ENCODE data around the gene MPPE1.
A peak's percentile ranks its signal among the peaks of the same experiment; 100 is the strongest.
"Not testable (repeated sequence)": the region's sequence is repeated elsewhere in the genome, so short reads cannot be mapped to it uniquely, and the experiment has no call there.

Gene MPPE1

GRCh38 chr18:11937874-11938478 lies 29.9 kb upstream of the MPPE1 start:
- Histone ChIP-seq H3K4me1 (peaks cover 0 to 19% (median 7%) of the 10 kb centered on the region in 10 experiments; a peak in 8 of 20 replicates), H3K4me2 (no peak overlapping the region), H3K4me3 (no peak overlapping the region), H3K27ac (no peak overlapping the region), H3K9ac (no peak overlapping the region), H4K20me1 (no peaks in the 10 kb centered on the region), H3K36me3 (no peaks in the 10 kb centered on the region), H3K27me3 (no peaks in the 10 kb centered on the region), H3K9me3 (replicated peaks in 1 of 11) (no peaks in the 10 kb centered on the region)
- TF ChIP-seq Cebpa-rat (IDR thresholded peaks at IDR 0.05) = no peak

- Histone ChIP-seq H3K36me3 (no peaks in the 10 kb centered on the region), H3K4me1 (peaks cover 0 to 21% (median 7%) of the 10 kb centered on the region in 10 experiments; a peak in 11 of 20 replicates), H3K9me3 (replicated peaks in 1 of 11) (no peaks in the 10 kb centered on the region), H3K4me3 (no peak overlapping the region), H3K27me3 (no peaks in the 10 kb centered on the region), H3K9ac (no peak overlapping the region), H3K4me2 (no peak overlapping the region), H3K27ac (no peak overlapping the region), H4K20me1 (no peaks in the 10 kb centered on the region)
- TF ChIP-seq Cebpa-rat (IDR thresholded peaks at IDR 0.05) = no peak
Observed at GRCh38 chr18:11932393-11932792, 24.3 kb upstream of the MPPE1 start.

DNA sequence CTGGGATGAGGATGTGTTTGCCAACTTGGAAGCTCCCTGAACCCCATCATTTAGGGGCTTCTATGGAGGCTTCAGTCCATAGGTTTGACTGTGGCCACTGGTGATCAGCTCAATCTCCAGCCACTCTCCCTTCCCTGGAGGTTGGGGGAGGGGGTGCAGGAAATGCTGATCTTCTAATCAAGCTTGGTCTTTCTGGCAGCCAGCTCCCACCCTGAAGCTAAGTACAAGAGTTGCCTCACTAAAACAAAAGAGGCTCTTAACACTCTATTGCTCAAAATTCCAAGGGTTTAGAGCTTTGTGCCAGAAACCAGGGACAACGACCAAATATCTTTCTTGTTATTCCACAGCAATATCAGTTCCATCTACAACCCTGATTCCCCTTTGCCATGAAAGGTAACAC lies 19.4 kb upstream of the MPPE1 start:
- TF ChIP-seq Cebpa-rat (IDR thresholded peaks at IDR 0.05) = no peak
- H4K20me1 ChIP-seq = no peaks in the 10 kb centered on the region
- no peak overlapping the region for H3K4me3 ChIP-seq
- no peak overlapping the region for H3K9ac ChIP-seq
- no peaks in the 10 kb centered on the region for H3K9me3 ChIP-seq (replicated peaks in 1 of 11)
- no peaks in the 10 kb centered on the region for H3K36me3 ChIP-seq
- peak overlapping the region in 2 of 11 experiments; percentile 5 to 8; a peak in 2 of 22 replicates for H3K4me2 ChIP-seq
- H3K4me1 ChIP-seq = peaks cover 0 to 17% (median 1%) of the 10 kb centered on the region in 10 experiments; a peak in 8 of 20 replicates
- H3K27ac ChIP-seq = no peak overlapping the region
- H3K27me3 ChIP-seq = no peaks in the 10 kb centered on the region

DNA sequence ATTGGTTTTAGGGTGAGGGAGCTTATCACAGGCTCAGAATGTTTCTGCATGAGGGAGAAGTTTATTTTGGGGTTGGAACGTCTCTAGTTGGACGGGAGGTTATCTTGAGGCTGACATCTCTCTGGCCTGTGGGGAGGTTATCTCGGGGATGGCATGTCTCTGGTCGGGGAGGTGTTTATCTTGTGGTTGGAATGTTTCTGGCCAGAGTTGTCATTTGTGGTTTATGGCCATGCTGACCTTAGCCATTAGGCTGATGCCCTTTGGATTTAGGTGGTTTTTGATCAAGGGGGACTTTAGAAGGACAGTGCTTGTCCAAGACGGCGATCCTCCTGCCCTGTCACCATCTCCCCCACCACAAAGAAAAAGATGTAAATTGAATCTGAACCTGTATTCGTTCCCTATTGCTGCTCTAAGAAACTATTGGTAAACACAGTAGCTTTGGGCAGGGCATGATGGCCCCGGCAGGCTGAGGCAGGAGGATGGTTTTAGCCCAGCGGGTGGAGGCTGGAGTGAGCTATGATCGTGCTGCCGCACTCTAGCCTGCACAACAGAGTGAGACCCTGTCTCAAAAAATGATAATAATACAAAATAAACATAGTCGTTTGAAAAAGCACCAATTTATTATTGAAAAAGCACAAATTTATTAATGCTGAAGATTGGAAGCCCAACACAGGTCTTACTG lies 17.8 kb upstream of the MPPE1 start:
- H3K4me1 ChIP-seq = peaks cover 0 to 27% (median 4%) of the 10 kb centered on the region in 10 experiments; a peak in 10 of 20 replicates
- no peaks in the 10 kb centered on the region for H4K20me1 ChIP-seq
- H3K4me3 ChIP-seq = no peak overlapping the region
- no peaks in the 10 kb centered on the region for H3K36me3 ChIP-seq
- peak overlapping the region in 1 of 11 experiments; percentile 35; a peak in 2 of 22 replicates for H3K27ac ChIP-seq
- TF ChIP-seq Cebpa-rat (IDR thresholded peaks at IDR 0.05) = no peak
- no peaks in the 10 kb centered on the region for H3K9me3 ChIP-seq (replicated peaks in 1 of 11)
- H3K9ac ChIP-seq = no peak overlapping the region
- H3K27me3 ChIP-seq = no peaks in the 10 kb centered on the region
- no peak overlapping the region for H3K4me2 ChIP-seq

DNA sequence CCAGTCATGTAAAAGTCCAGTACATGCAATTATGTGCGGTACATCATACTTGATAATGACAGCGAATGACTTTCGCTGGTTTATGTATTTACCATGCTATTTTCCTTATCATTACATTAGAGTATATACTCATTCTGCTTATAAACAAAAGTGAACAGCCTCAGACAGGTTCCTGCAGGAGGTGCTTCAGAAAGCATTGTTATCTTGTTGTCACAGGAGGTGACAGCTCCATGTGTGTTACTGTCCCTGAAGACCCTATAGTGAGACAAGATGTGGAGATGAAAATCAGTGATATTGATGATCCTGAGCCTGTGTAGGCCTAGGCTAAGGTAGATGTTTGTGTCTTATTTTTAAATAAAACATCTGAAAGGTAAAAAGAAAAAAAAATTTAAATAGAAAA lies 15.3 kb upstream of the MPPE1 start:
- H4K20me1 ChIP-seq = no peaks in the 10 kb centered on the region

GRCh38 chr18:11919522-11919921 lies 11.4 kb upstream of the MPPE1 start:
- H4K20me1 ChIP-seq; H3K9ac ChIP-seq; H3K9me3 ChIP-seq (replicated peaks in 1 of 11); H3K27me3 ChIP-seq; H3K36me3 ChIP-seq; H3K4me3 ChIP-seq: not testable (repeated sequence)
- H3K27ac ChIP-seq = peak overlapping the region in 5 of 11 experiments; percentile 25 to 87 (median 47); a peak in 5 of 22 replicates
- H3K4me1 ChIP-seq = peaks cover 6 to 66% (median 30%) of the 10 kb centered on the region in 10 experiments; a peak in 19 of 20 replicates
- H3K4me2 ChIP-seq = peak overlapping the region in 3 of 11 experiments; percentile 7 to 33 (median 31); a peak in 4 of 22 replicates

More for the DNA sequence above, 15.3 kb upstream of the MPPE1 start:
- no peak overlapping the region for H3K27ac ChIP-seq
- no peaks in the 10 kb centered on the region; a peak in 1 of 22 replicates for H3K9me3 ChIP-seq (replicated peaks in 1 of 11)
- no peak overlapping the region for H3K9ac ChIP-seq
- TF ChIP-seq Cebpa-rat (IDR thresholded peaks at IDR 0.05) = no peak
- no peaks in the 10 kb centered on the region for H3K27me3 ChIP-seq
- H3K4me3 ChIP-seq = no peak overlapping the region
- H3K36me3 ChIP-seq = no peaks in the 10 kb centered on the region
- no peak overlapping the region for H3K4me2 ChIP-seq
- H3K4me1 ChIP-seq = peaks cover 0 to 44% (median 7%) of the 10 kb centered on the region in 10 experiments; a peak in 10 of 20 replicates

- H3K9ac ChIP-seq = peak overlapping the region in 7 of 11 experiments; percentile 48 to 73 (median 61); a peak in 10 of 22 replicates
- H3K27me3 ChIP-seq; H3K9me3 ChIP-seq (replicated peaks in 1 of 11); H3K36me3 ChIP-seq; H4K20me1 ChIP-seq: not testable (repeated sequence)
- H3K4me2 ChIP-seq = peak overlapping the region; percentile 11 to 84 (median 59); a peak in 21 of 22 replicates
- H3K27ac ChIP-seq = peak overlapping the region in 10 of 11 experiments; percentile 40 to 89 (median 80); a peak in 17 of 22 replicates
- peak in 8 of 11 experiments; percentile 40 to 88 (median 76); a peak in 11 of 22 replicates for TF ChIP-seq Cebpa-rat (IDR thresholded peaks at IDR 0.05)
- peak overlapping the region in 2 of 10 experiments; percentile 2 to 31; a peak in 2 of 20 replicates for H3K4me3 ChIP-seq
- peaks cover 6 to 83% (median 34%) of the 10 kb centered on the region in 10 experiments; a peak in 19 of 20 replicates for H3K4me1 ChIP-seq
Observed at GRCh38 chr18:11916880-11917279, 8.8 kb upstream of the MPPE1 start.

DNA sequence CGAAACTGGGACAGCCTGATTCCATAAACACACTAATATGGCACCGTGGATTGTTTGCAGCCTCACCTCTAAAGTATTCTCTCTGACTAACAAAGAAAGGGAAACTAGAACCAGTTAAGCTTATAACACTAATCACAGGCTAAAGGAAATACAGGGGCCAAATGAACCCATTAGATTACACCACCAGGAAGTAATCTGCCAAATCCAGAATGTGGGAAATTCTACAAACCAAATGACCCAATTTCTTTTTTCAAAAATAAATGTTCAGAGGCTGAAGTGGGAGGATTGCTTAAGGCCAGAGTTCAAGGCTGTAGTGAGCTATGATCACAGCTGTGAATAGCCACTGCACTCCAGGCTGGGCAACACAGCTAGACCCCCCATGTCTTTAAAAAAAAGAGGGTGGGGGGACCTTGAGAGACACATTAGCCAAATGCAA lies 1.5 kb upstream of the MPPE1 start:
- peak overlapping the region in 8 of 10 experiments; percentile 68 to 84 (median 73); a peak in 10 of 20 replicates for H3K4me3 ChIP-seq
- peak overlapping the region; percentile 81 to 98 (median 92) for H3K4me2 ChIP-seq
- TF ChIP-seq Cebpa-rat (IDR thresholded peaks at IDR 0.05) = no peak
- H3K27ac ChIP-seq = peak overlapping the region in 8 of 11 experiments; percentile 96 to 100 (median 98); a peak in 17 of 22 replicates
- H3K27me3 ChIP-seq = no peaks in the 10 kb centered on the region
- peaks cover 3 to 14% (median 10%) of the 10 kb centered on the region in 11 experiments; a peak in 15 of 22 replicates for H3K36me3 ChIP-seq
- peak overlapping the region in 10 of 11 experiments; percentile 91 to 100 (median 97); a peak in 17 of 22 replicates for H3K9ac ChIP-seq
- H3K9me3 ChIP-seq (replicated peaks in 1 of 11) = no peaks in the 10 kb centered on the region
- H3K4me1 ChIP-seq = peaks cover 11 to 66% (median 24%) of the 10 kb centered on the region in 10 experiments
- H4K20me1 ChIP-seq = no peaks in the 10 kb centered on the region

DNA sequence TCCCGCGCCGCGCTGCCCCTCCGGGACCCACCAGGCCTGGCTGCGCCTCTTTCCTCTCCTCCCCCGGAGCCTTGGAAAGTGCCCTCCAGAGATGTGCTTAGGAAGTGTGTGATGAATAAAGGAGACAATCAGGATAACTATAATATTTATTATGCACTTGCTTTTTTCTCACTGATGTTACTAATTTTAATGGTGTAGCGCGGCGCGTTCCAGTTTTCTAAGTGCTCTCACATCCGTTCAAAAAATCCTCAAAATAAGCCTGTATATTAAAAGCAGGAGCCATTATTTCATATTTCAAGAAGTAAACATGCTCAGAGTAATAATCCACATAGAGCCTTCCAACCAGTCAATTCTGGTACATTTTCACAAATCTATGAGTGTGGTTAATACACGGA lies 941 bp upstream of the MPPE1 start:
- Histone ChIP-seq H3K27ac (peak overlapping the region; percentile 92 to 100 (median 98)), H3K4me1 (peaks cover 11 to 60% (median 24%) of the 10 kb centered on the region in 10 experiments), H3K36me3 (peaks cover 5 to 20% (median 12%) of the 10 kb centered on the region in 11 experiments; a peak in 16 of 22 replicates), H3K4me2 (peak overlapping the region; percentile 81 to 98 (median 92)), H3K4me3 (peak overlapping the region; percentile 68 to 84 (median 73)), H3K9me3 (replicated peaks in 1 of 11) (no peaks in the 10 kb centered on the region), H4K20me1 (no peaks in the 10 kb centered on the region), H3K9ac (peak overlapping the region; percentile 91 to 100 (median 97)), H3K27me3 (no peaks in the 10 kb centered on the region)
- TF ChIP-seq Cebpa-rat (IDR thresholded peaks at IDR 0.05) = no peak
